ENCODE data around the gene MTMR12. TPM values are rescaled to one million over a fixed set of nuclear protein-coding genes. Genes with fewer than 3 reads are reported as not detected.

MTMR12 gene
- total RNA-seq, 1 donor from 2014 or later: 25.6 TPM

- no peak overlapping the region for H3K27ac Mint-ChIP-seq (ENCODE audit: unreplicated experiment)
- H3K4me3 Mint-ChIP-seq (ENCODE audit: unreplicated experiment): no peak overlapping the region
- H3K36me3 Mint-ChIP-seq (ENCODE audit: unreplicated experiment): no peaks in the 10 kb centered on the region
- no peak for TF ChIP-seq CTCF (IDR thresholded peaks at IDR 0.05; ENCODE audit: partially characterized antibody, unreplicated experiment)
- H3K4me1 Mint-ChIP-seq (ENCODE audit: low read depth, unreplicated experiment): no peaks in the 10 kb centered on the region
- peaks cover 2% of the 10 kb centered on the region for H3K27me3 Mint-ChIP-seq (ENCODE audit: unreplicated experiment)
- DNase-seq: no peak
- H3K9me3 Mint-ChIP-seq (ENCODE audit: unreplicated experiment): peaks cover 3% of the 10 kb centered on the region
Observed at GRCh38 chr5:32233696-32234447, 78.9 kb downstream of the MTMR12 start.

DNA sequence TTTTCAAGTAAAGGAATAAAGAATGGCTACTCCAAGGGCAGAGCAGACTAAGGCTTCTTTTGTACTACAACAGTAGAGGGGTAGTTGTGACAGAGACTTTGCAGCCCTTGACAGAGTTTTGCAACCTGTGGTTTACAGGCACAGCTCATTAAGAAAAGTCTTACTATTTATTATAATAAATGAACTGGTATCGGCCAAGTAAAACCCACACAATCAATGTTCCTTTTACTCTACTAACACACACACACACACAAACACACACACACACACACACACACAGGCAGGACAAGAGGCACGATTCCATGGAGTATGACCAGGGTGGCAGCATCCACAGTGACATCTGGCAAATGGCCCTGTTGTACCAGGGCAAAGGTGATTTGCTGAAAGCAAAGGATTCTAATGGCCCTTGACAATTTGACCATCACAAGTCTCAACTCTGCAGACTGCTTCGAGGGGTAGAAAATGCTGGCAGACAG is 79.5 kb downstream of the MTMR12 start:
- no peak for TF ChIP-seq CTCF (IDR thresholded peaks at IDR 0.05; ENCODE audit: partially characterized antibody, unreplicated experiment)
- Mint-ChIP-seq H3K27ac (ENCODE audit: unreplicated experiment) (no peak overlapping the region), H3K27me3 (ENCODE audit: unreplicated experiment) (peaks cover 2% of the 10 kb centered on the region), H3K4me3 (ENCODE audit: unreplicated experiment) (no peak overlapping the region), H3K4me1 (ENCODE audit: low read depth, unreplicated experiment) (no peaks in the 10 kb centered on the region), H3K36me3 (ENCODE audit: unreplicated experiment) (no peaks in the 10 kb centered on the region), H3K9me3 (ENCODE audit: unreplicated experiment) (peaks cover 3% of the 10 kb centered on the region)
- no peak for DNase-seq

GRCh38 chr5:32232441-32233219 is 80.1 kb downstream of the MTMR12 start:
- Mint-ChIP-seq H3K36me3 (ENCODE audit: unreplicated experiment) (no peaks in the 10 kb centered on the region), H3K27ac (ENCODE audit: unreplicated experiment) (no peak overlapping the region), H3K27me3 (ENCODE audit: unreplicated experiment) (peaks cover 2% of the 10 kb centered on the region), H3K4me3 (ENCODE audit: unreplicated experiment) (no peak overlapping the region), H3K9me3 (ENCODE audit: unreplicated experiment) (peaks cover 3% of the 10 kb centered on the region), H3K4me1 (ENCODE audit: low read depth, unreplicated experiment) (no peaks in the 10 kb centered on the region)
- DNase-seq: peak; percentile 79
- peak; percentile 85 for TF ChIP-seq CTCF (IDR thresholded peaks at IDR 0.05; ENCODE audit: partially characterized antibody, unreplicated experiment)

- no peak overlapping the region for H3K27ac Mint-ChIP-seq (ENCODE audit: unreplicated experiment)
- no peaks in the 10 kb centered on the region for H3K4me1 Mint-ChIP-seq (ENCODE audit: low read depth, unreplicated experiment)
- peaks cover 2% of the 10 kb centered on the region for H3K27me3 Mint-ChIP-seq (ENCODE audit: unreplicated experiment)
- peaks cover 3% of the 10 kb centered on the region for H3K9me3 Mint-ChIP-seq (ENCODE audit: unreplicated experiment)
- no peak for DNase-seq
- no peak overlapping the region for H3K4me3 Mint-ChIP-seq (ENCODE audit: unreplicated experiment)
- H3K36me3 Mint-ChIP-seq (ENCODE audit: unreplicated experiment): no peaks in the 10 kb centered on the region
- TF ChIP-seq CTCF (IDR thresholded peaks at IDR 0.05; ENCODE audit: partially characterized antibody, unreplicated experiment): no peak
Observed at GRCh38 chr5:32231929-32232328, 80.8 kb downstream of the MTMR12 start.

DNA sequence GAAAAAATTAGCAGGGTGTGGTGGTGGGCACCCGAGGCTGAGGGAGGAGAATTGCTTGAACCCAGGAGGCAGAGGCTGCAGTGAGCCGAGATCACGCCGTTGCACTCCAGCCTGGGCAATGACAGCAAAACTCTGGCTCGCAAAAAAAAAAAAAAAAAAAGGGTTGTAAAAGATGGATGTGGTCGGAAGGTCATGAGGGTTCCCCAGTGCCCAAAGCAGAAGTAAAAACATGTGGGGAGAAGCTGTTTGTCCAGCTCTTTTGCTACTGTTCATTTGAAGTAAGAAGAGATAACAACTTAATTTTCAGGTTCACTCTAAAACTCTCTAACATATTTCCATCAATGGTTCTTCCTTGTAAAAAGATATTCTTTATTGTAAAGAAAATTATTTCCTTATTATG is 81.5 kb downstream of the MTMR12 start:
- no peak overlapping the region for H3K4me3 Mint-ChIP-seq (ENCODE audit: unreplicated experiment)
- no peak for TF ChIP-seq CTCF (IDR thresholded peaks at IDR 0.05; ENCODE audit: partially characterized antibody, unreplicated experiment)
- no peaks in the 10 kb centered on the region for H3K36me3 Mint-ChIP-seq (ENCODE audit: unreplicated experiment)
- no peak for DNase-seq
- H3K9me3 Mint-ChIP-seq (ENCODE audit: unreplicated experiment): peaks cover 5% of the 10 kb centered on the region
- no peak overlapping the region for H3K27ac Mint-ChIP-seq (ENCODE audit: unreplicated experiment)
- H3K27me3 Mint-ChIP-seq (ENCODE audit: unreplicated experiment): peaks cover 2% of the 10 kb centered on the region
- no peaks in the 10 kb centered on the region for H3K4me1 Mint-ChIP-seq (ENCODE audit: low read depth, unreplicated experiment)

Data from glutamatergic neuron (in vitro differentiated cells).